EH (cell line): ENCODE results near the gene ALX3.
"Not testable (repeated sequence)": the region's sequence is repeated elsewhere in the genome, so short reads cannot be mapped to it uniquely, and the experiment has no call there.

Experiments
- DNase-seq: peaks from one replicate; pipeline ENCODE4 v3.0.0-alpha.2; 2015; ENCODE audit warnings: low read depth

ALX3 gene

DNA sequence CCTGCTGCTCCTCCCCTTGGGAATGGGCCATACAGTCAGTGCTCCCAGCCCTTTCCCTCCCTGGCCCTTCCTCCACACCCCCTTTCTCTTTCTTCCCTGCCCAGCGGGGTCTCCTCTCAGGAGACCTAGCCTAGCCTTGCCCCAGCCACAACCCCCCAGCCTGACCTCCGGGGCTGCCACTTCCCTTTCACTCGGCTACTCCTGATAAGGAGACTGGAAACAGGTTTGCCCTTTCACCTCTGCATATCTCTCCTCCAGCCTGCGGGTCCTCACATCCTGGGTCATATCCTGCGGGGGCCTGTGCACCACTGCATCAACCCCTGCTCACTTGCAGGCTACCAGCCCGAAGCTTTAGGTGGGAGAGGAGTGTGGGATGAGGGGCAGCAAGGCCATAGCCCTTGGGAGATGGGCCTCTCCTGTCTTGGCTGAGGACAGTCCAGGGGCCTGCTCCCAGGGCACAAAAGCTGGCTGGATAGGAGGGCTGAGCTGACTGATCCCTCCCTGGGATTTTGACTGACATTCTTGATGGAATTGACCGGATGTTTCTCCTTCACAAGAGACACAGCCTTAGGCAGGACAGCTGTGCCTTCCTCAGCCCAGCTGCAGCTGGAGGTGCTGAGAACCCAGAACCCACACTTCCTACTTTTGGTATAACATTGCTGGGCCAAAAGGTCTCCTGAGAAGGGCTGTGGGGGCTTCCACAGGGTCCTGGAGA, 19.2 kb upstream of the ALX3 start:
- peak; percentile 28 for DNase-seq

DNA sequence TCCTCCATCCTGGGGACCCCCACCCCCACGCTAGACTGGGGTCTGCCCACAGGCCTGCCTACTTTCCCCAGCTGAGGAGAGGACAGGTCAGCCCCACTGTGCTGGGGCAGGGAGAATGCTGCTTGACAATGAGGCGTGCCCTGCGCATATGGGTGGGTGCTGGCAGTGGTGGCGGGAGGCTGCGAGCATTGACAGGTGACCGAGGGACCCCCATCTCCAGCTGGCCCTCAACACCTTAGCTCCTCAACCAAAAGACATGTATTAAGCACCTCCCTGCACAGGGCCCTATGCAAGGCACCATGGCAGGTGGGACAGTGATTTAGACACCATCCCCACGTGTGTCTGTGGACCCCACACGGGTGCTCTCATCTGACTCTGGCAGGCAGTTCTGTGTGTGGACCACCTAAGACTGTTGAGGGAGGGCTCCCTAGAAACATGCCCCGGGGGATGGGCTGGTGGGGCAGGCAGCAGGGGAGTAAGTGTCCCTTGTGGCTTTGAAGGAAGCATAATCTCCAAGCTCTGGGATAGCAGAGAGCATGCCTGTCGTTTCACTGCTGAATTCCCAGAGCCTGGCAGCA, 18.4 kb upstream of the ALX3 start:
- DNase-seq, result no peak

GRCh38 chr1:110087812-110088738, 17.6 kb upstream of the ALX3 start:
- peak; percentile 69 for DNase-seq

GRCh38 chr1:110086961-110087360, 16.5 kb upstream of the ALX3 start:
- DNase-seq, result peak; percentile 47

GRCh38 chr1:110085671-110086070, 15.2 kb upstream of the ALX3 start:
- DNase-seq, result no peak

DNA sequence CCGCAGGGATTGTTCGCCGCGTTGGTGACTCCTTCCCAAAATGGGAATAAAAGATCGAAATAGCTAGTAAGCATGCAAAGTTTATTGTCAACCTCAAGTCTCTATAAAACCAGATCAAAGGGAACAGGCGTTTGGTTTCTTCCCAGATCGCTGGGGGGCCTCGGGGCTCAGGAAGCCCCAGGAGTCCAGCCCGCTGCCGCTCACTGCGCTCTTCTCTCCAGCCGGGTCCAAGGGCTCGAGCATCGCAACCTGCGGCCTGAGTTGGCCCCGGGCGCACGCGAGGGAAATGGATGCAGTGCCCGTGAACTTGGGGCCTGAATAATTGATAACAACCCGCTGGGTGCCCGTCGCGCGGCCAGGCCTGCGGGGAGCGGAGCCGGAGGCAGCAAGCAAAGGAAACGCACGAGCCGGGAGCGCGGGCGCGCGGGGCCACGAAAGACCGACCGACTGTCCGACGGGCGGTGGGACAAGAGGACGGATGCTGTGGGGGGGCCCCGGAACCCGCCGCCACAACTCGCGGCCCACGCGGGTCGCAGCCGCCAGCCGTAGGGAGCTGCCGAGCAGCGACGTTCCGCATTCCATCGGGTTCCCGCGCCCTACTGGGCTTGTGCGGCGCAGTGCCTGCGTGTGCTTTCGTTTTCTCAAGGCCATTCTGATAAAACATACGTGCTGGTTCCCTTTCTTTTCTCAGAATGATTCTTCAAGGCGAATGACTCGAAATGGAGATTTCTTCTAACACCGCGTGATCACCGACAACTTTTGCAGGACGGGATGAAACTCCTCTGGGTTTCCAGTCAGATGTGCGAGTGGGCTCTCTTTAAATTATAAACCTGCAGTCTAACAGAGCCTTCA, 14.0 kb upstream of the ALX3 start:
- DNase-seq, result peak; percentile 62

- no peak for DNase-seq
Measured at GRCh38 chr1:110083866-110084226, 13.4 kb upstream of the ALX3 start.

GRCh38 chr1:110083061-110083865, 12.8 kb upstream of the ALX3 start:
- DNase-seq, result peak; percentile 17

DNA sequence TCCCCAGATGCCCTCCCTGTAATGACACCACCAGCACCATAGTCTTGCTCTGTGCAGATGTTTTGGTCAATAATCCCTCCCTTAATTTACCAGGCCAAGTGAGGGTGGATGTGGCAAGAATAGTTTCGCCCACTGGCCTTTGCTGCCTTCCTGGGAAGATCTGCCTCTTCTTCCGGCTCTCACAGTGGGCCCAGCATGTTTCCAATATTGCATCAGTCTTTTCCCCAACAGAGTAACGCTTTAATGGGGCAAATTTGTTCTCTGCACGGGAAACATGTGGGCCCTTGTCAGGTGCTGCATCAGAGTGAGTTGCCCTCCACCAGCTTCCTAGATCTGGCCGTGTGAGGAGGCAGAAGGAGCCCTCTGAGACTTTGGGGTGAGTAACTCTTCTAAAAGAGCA, 12.0 kb upstream of the ALX3 start:
- DNase-seq, result no peak

GRCh38 chr1:110081061-110081460, 10.6 kb upstream of the ALX3 start:
- no peak for DNase-seq

DNA sequence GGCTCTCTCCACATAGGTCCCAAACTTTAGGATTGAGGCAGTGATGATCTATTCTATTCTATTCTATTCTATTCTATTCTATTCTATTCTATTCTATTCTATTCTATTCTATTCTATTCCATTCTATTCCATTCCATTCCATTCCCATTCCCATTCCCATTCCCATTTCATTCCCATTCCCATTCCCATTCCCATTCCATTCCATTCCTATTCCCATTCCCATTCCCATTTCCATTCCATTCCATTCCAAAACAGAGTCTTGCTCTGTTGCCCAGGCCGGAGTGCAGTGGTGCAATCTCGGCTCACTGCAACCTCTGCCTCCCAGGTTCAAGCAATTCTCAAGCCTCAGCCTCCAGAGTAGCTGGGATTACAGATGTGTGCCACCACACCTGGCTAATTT, 9.5 kb upstream of the ALX3 start:
- DNase-seq, result not testable (repeated sequence)

GRCh38 chr1:110076789-110077500, 6.5 kb upstream of the ALX3 start:
- no peak for DNase-seq

- DNase-seq, result no peak
Measured at GRCh38 chr1:110074166-110074565, 3.7 kb upstream of the ALX3 start.

GRCh38 chr1:110070282-110070669, 196 bp downstream of the ALX3 start:
- no peak for DNase-seq

GRCh38 chr1:110069404-110070281, 829 bp downstream of the ALX3 start:
- no peak for DNase-seq

DNA sequence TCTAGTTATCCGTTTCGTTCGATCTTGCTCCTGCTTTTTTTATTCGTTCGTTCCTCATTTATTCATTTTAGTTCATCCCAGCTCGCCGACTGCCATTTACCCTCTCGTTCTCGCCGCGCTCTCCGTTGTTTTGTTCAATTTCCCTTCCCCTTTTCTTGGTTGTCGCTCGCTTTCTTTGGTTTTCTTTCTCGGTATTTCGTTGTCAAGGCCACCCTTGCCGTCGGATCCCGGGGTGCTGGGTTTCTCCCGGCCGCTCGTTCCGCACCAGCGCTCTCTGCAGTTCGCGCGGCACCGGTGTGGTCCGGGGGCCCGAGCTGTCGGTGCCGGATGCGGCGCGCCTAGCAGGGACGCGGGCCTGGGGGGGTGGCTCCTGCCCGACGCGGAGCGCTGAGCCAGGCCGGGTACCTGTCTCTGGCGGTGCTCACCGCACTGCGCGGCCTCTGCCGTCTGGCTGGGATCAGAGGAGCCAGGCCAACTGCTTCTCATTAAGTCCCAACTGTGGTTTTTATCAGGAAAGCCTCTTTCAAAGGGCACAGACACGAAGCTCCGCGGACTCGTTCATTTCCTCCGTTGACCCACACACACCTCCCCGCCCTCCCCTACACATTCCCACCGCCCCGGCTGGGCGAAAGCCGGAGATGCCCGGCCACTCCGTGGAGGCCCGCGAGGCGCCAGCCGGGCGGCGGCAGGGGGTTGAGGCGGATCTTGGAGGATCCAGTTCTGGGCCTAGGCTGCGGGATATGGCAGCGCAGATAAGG, 1.6 kb downstream of the ALX3 start:
- DNase-seq, result no peak

DNA sequence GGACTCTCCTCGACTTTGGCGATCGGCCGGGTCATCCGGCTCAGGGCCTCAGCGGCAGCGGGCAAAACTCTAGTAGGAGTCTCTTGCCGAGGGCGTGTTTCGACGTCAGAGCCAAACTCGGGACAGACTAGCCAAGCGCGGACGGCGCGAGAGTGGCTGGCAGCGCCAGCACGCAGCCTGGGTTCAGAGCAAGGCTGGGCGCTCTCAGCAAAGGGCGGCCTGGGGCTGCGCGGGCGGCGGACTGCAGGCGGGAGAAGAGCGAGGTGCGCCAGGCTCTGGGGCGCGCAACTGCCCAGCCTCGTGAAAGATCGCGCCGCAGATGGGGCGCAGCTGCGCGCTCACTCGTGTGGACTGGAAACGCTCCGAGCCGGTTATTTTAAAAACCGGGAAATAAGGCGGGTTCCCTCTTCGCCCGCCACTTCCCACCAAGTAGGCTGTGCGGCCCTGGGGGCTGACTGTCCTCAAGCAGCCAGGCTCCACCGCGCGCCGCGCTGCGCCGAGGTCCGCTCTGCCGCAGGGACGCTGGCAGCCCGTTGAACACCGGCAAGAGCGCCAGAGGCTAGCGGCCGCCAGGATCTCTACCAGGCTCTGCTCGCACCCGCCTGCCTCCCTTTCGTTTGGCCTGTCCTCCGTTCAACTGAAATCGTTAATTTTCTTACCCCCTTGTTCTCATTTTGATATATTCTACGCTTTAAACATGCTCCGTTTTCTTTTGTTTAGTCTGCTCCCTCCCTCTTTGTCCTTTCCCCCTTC, 2.4 kb downstream of the ALX3 start:
- peak; percentile 24 for DNase-seq

DNA sequence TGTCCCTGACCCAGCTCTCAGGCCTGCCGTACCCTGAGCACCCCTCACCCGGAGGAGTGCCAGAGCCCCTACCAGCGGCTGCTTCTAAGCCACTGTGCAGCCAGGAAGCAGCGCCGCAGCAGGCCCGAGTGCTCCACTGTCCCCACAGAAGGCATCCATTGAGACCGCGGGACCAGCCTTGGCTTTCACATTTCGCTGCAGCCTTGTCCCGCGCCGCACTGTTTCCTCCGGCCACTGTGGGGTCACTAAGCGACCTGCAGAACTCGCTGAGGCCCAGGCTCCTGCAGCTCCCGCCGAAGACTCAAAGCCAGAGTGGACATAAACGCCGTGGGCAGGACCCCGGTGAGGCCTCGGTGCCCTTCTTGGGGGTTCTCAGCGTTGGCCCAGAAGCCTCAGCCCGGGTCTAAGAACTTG, 3.0 kb downstream of the ALX3 start:
- DNase-seq, result no peak
